ENCODE data around the gene FOXRED2. TPM values are rescaled to one million over a fixed set of nuclear protein-coding genes. Genes with fewer than 3 reads are reported as not detected.

The FOXRED2 gene
- 19.5 TPM for polyA plus RNA-seq (2012; ENCODE audit: insufficient read depth, insufficient read length, low read depth)

GRCh38 chr22:36506637-36507517, at the start of gene FOXRED2:
Gene FOXRED2 (minus strand): TSS chr22:36507040. CDS start chr22:36506422, 618 bp downstream.
- H3K27me3 ChIP-seq, result no peaks in the 10 kb centered on the region
- no peak for TF ChIP-seq CTCF (IDR thresholded peaks at IDR 0.05; ENCODE audit: low read depth, low read length)
- H3K9me3 ChIP-seq, result no peaks in the 10 kb centered on the region; the same call in 1 of the 2 replicates
- H3K4me3 ChIP-seq (ENCODE audit: low read depth, low read length), result peak within 1 kb of the TSS; percentile 53
- peaks cover 48% of the 10 kb centered on the region for H3K36me3 ChIP-seq
- peaks cover 7% of the 10 kb centered on the region for H3K4me1 ChIP-seq
- DNase-seq, result peak; percentile 95

- no peaks in the 10 kb centered on the region for H3K36me3 ChIP-seq
- H3K9me3 ChIP-seq, result no peaks in the 10 kb centered on the region
- TF ChIP-seq CTCF (IDR thresholded peaks at IDR 0.05; ENCODE audit: low read depth, low read length), result no peak
- DNase-seq, result no peak
- H3K4me1 ChIP-seq, result no peaks in the 10 kb centered on the region
- no peak overlapping the region for H3K4me3 ChIP-seq (ENCODE audit: low read depth, low read length)
- no peaks in the 10 kb centered on the region for H3K27me3 ChIP-seq
Measured at GRCh38 chr22:36554098-36554497, 47.3 kb upstream of the FOXRED2 start.

- Histone ChIP-seq H3K9me3 (no peaks in the 10 kb centered on the region), H3K4me3 (ENCODE audit: low read depth, low read length) (no peak overlapping the region), H3K36me3 (no peaks in the 10 kb centered on the region), H3K27me3 (no peaks in the 10 kb centered on the region), H3K4me1 (no peaks in the 10 kb centered on the region)
- no peak for DNase-seq
- TF ChIP-seq CTCF (IDR thresholded peaks at IDR 0.05; ENCODE audit: low read depth, low read length), result no peak
Measured at GRCh38 chr22:36552289-36552688, 45.4 kb upstream of the FOXRED2 start.

- no peaks in the 10 kb centered on the region for H3K9me3 ChIP-seq
- peaks cover 3% of the 10 kb centered on the region; the same call in 1 of the 2 replicates for H3K4me1 ChIP-seq
- no peak for TF ChIP-seq CTCF (IDR thresholded peaks at IDR 0.05; ENCODE audit: low read depth, low read length)
- H3K27me3 ChIP-seq, result no peaks in the 10 kb centered on the region
- H3K36me3 ChIP-seq, result no peaks in the 10 kb centered on the region
- DNase-seq, result no peak
- H3K4me3 ChIP-seq (ENCODE audit: low read depth, low read length), result no peak overlapping the region
Measured at GRCh38 chr22:36550701-36551495, 44.1 kb upstream of the FOXRED2 start.

- no peaks in the 10 kb centered on the region for H3K27me3 ChIP-seq
- no peak for TF ChIP-seq CTCF (IDR thresholded peaks at IDR 0.05; ENCODE audit: low read depth, low read length)
- no peak overlapping the region for H3K4me3 ChIP-seq (ENCODE audit: low read depth, low read length)
- H3K36me3 ChIP-seq, result no peaks in the 10 kb centered on the region
- H3K9me3 ChIP-seq, result no peaks in the 10 kb centered on the region
- DNase-seq, result no peak
- H3K4me1 ChIP-seq, result peaks cover 3% of the 10 kb centered on the region; the same call in 1 of the 2 replicates
Measured at GRCh38 chr22:36549033-36549432, 42.2 kb upstream of the FOXRED2 start.
